Vagina (tissue), 2 donors: ENCODE measurements around the gene KIF7. TPM values are rescaled to one million over a fixed set of nuclear protein-coding genes. Genes with fewer than 3 reads are reported as not detected.

Source experiments
- DNase-seq, 2 donors: peaks; one replicate each; pipeline ENCODE4 v3.0.0-alpha.2; 2017; ENCODE audit errors: extremely low spot score in 2 of 2
- H3K27ac ChIP-seq: fragments of 200-600 bp; sonication (generic); one replicate; pipeline ENCODE4 v1.5.1; 2019
- H3K27me3 ChIP-seq: fragments of 200-600 bp; sonication (generic); one replicate; pipeline ENCODE4 v1.5.1; 2019
- H3K36me3 ChIP-seq, 2 donors: fragments of 200-600 bp; sonication (generic); one replicate each; pipeline ENCODE4 v1.5.1; 2017 to 2019
- H3K4me1 ChIP-seq: fragments of 200-600 bp; sonication (generic); one replicate; pipeline ENCODE4 v1.5.1; 2019
- H3K4me3 ChIP-seq, 2 donors: fragments of 200-600 bp; sonication (generic); 1 replicate in 1 of 2; 2 replicates in 1 of 2; pipeline ENCODE4 v1.5.1; 2016 to 2019
- H3K9me3 ChIP-seq: fragments of 200-600 bp; sonication (generic); one replicate; pipeline ENCODE4 v1.5.1; 2019
- CTCF ChIP-seq, 3 experiments: fragments of 450-650 bp in 2 of 3; fragments of 200-600 bp in 1 of 3; sonication (generic) in 1 of 3; IDR thresholded peaks; one replicate each; pipeline ENCODE4 v1.5.1; 2017 to 2019; ENCODE audit warnings: antibody characterized with exemption in 3 of 3, mild to moderate bottlenecking in 2 of 3, moderate library complexity in 2 of 3
- POLR2A ChIP-seq, 2 donors: fragments of 450-650 bp; IDR thresholded peaks; one replicate each; pipeline ENCODE4 v1.6.1; 2017; ENCODE audit warnings: antibody characterized with exemption in 2 of 2, mild to moderate bottlenecking in 2 of 2, moderate library complexity in 2 of 2
- POLR2AphosphoS5 ChIP-seq, 2 donors: sonication (generic); formaldehyde crosslinking; IDR thresholded peaks; one replicate each; pipeline ENCODE4 v1.9.0; 2017; ENCODE audit warnings: antibody characterized with exemption in 2 of 2, mild to moderate bottlenecking in 2 of 2, low read depth in 1 of 2; ENCODE audit not compliant: insufficient read depth in 1 of 2
- intact Hi-C: fragments of 100-400 bp; cut with DNase I; formaldehyde crosslinking; loops from one replicate; pipeline ENCODE4 v1.15.1; 2023
- total RNA-seq: library from RNA; depleted of rRNA; stranded (reverse); fragments of >200 nt; gene quantifications from one replicate; pipeline ENCODE4 v1.2.3, GENCODE V29; 2016

The KIF7 gene
- total RNA-seq, 1 donor from 2014 or later: 7.9 TPM

DNA sequence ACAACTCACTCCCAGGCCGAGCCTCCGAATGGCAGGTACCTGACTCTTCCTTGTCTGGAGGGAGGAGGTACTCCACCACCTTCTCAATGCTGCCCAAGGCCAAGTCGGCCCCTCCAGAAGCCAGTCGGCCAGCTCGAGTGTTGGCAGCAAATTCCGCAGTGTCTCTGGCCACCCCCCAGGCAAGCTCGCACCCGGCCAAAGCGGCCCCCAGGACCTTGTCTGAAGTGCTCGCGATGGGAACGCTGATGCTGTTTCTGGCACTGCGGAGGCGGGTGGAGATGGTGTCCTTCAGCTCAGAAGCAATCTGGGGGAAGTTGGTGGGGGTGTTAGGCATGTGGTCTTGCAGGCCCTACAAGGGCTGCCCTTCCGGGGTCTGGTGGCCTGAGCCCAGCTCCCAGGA is 14.7 kb upstream of the KIF7 start:
- DNase-seq: no peak

DNA sequence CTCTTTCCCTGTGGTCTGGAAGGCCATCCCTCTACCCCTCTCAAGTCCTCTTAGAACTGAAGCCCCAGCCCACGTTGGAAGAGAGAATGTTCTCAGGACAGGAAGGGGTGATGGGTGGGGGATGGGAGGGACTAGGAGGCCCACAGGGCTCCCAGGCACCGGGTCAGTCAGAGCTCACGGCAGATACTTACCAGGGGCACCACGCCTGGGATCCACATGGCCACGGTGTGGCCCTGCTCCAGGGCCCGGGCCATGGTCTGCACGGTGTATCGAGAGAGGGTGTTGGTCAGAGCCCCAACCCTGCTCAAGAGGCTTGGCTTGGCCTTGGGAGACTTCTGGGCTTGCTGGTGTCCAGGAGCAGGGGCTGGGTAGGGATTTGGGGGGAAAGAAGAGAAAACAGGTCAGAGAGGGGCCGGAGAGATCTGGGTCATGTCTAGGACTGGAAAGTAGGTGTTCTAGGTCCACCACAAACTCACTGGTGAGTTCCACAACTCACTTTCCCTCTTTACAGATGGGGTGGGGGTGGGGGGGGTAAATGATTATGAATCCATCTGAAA is 14.1 kb upstream of the KIF7 start:
- TF ChIP-seq POLR2AphosphoS5 (IDR thresholded peaks at IDR 0.05; ENCODE audit: insufficient read depth in 1 of 2, low read depth in 1 of 2) (no peak), POLR2A (IDR thresholded peaks at IDR 0.05) (no peak), CTCF (IDR thresholded peaks at IDR 0.05) (no peak)
- Histone ChIP-seq H3K4me3 (no peak overlapping the region), H3K36me3 (no peaks in the 10 kb centered on the region), H3K27me3 (no peaks in the 10 kb centered on the region), H3K27ac (no peak overlapping the region), H3K9me3 (no peaks in the 10 kb centered on the region), H3K4me1 (peaks cover 16% of the 10 kb centered on the region)
- no peak for DNase-seq
- intact Hi-C loops: no loop called here

More for the DNA sequence above, 14.7 kb upstream of the KIF7 start:
- intact Hi-C loops: no loop called here
- Histone ChIP-seq H3K36me3 (no peaks in the 10 kb centered on the region), H3K9me3 (no peaks in the 10 kb centered on the region), H3K27me3 (no peaks in the 10 kb centered on the region), H3K4me1 (peaks cover 11% of the 10 kb centered on the region), H3K27ac (no peak overlapping the region), H3K4me3 (no peak overlapping the region)
- TF ChIP-seq CTCF (IDR thresholded peaks at IDR 0.05): no peak
- no peak for TF ChIP-seq POLR2A (IDR thresholded peaks at IDR 0.05)
- no peak for TF ChIP-seq POLR2AphosphoS5 (IDR thresholded peaks at IDR 0.05; ENCODE audit: insufficient read depth in 1 of 2, low read depth in 1 of 2)

- no peaks in the 10 kb centered on the region for H3K36me3 ChIP-seq
- no peaks in the 10 kb centered on the region for H3K27me3 ChIP-seq
- intact Hi-C loops: no loop called here
- peaks cover 17% of the 10 kb centered on the region for H3K4me1 ChIP-seq
- H3K27ac ChIP-seq: no peak overlapping the region
- DNase-seq: no peak
- TF ChIP-seq POLR2A (IDR thresholded peaks at IDR 0.05) (no peak), CTCF (IDR thresholded peaks at IDR 0.05) (no peak), POLR2AphosphoS5 (IDR thresholded peaks at IDR 0.05; ENCODE audit: insufficient read depth in 1 of 2, low read depth in 1 of 2) (no peak)
- no peak overlapping the region for H3K4me3 ChIP-seq
- H3K9me3 ChIP-seq: no peaks in the 10 kb centered on the region
Observed at GRCh38 chr15:89668171-89668570, 12.9 kb upstream of the KIF7 start.

DNA sequence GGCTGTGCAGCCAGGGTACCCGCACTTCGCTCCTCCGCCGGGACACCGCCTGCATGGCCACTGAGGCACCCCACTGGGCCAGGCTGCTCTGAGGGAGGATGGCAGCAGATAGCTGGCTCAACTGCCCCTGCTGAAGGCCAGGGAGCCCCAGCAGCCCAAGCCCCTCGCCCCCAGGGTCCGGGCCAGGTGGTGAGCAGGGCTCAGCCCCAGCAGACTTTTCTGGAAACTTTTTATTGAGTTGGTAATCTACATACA is 12.4 kb upstream of the KIF7 start:
- Histone ChIP-seq H3K27me3 (no peaks in the 10 kb centered on the region), H3K4me1 (peaks cover 22% of the 10 kb centered on the region), H3K9me3 (no peaks in the 10 kb centered on the region), H3K4me3 (no peak overlapping the region), H3K27ac (no peak overlapping the region), H3K36me3 (no peaks in the 10 kb centered on the region)
- intact Hi-C loops: no loop called here
- no peak for DNase-seq
- TF ChIP-seq CTCF (IDR thresholded peaks at IDR 0.05) (no peak), POLR2AphosphoS5 (IDR thresholded peaks at IDR 0.05; ENCODE audit: insufficient read depth in 1 of 2, low read depth in 1 of 2) (no peak), POLR2A (IDR thresholded peaks at IDR 0.05) (no peak)

- peaks cover 24% of the 10 kb centered on the region for H3K4me1 ChIP-seq
- H3K9me3 ChIP-seq: no peaks in the 10 kb centered on the region
- no peak overlapping the region for H3K27ac ChIP-seq
- H3K36me3 ChIP-seq: no peaks in the 10 kb centered on the region
- DNase-seq: no peak
- intact Hi-C loops: no loop called here
- TF ChIP-seq POLR2AphosphoS5 (IDR thresholded peaks at IDR 0.05; ENCODE audit: insufficient read depth in 1 of 2, low read depth in 1 of 2): no peak
- no peak for TF ChIP-seq CTCF (IDR thresholded peaks at IDR 0.05)
- no peak for TF ChIP-seq POLR2A (IDR thresholded peaks at IDR 0.05)
- no peak overlapping the region for H3K4me3 ChIP-seq
- H3K27me3 ChIP-seq: no peaks in the 10 kb centered on the region
Observed at GRCh38 chr15:89666858-89667705, 11.8 kb upstream of the KIF7 start.
